Glutamatergic neuron (in vitro differentiated cells): ENCODE results near the gene DPH5. TPM values are rescaled to one million over a fixed set of nuclear protein-coding genes. Genes with fewer than 3 reads are reported as not detected.

Source experiments
- DNase-seq: peaks from one replicate; pipeline ENCODE4 v3.0.0; 2022
- H3K27ac Mint-ChIP-seq: one replicate; pipeline ENCODE4 v1.8.0; 2020; ENCODE audit warnings: mild to moderate bottlenecking, mixed read lengths, inconsistent platforms; ENCODE audit not compliant: unreplicated experiment
- H3K27me3 Mint-ChIP-seq: one replicate; pipeline ENCODE4 v1.8.0; 2020; ENCODE audit warnings: mild to moderate bottlenecking, moderate library complexity, mixed read lengths, inconsistent platforms; ENCODE audit not compliant: unreplicated experiment
- H3K36me3 Mint-ChIP-seq: one replicate; pipeline ENCODE4 v1.8.0; 2020; ENCODE audit warnings: mild to moderate bottlenecking, mixed read lengths, inconsistent platforms; ENCODE audit not compliant: unreplicated experiment
- H3K4me1 Mint-ChIP-seq: one replicate; pipeline ENCODE4 v1.8.0; 2020; ENCODE audit warnings: mild to moderate bottlenecking, low read depth, mixed read lengths, inconsistent platforms; ENCODE audit not compliant: unreplicated experiment
- H3K4me3 Mint-ChIP-seq: one replicate; pipeline ENCODE4 v1.8.0; 2020; ENCODE audit warnings: mild to moderate bottlenecking, mixed read lengths, inconsistent platforms; ENCODE audit not compliant: unreplicated experiment
- H3K9me3 Mint-ChIP-seq: one replicate; pipeline ENCODE4 v1.8.0; 2020; ENCODE audit warnings: mild to moderate bottlenecking, moderate library complexity, mixed read lengths, inconsistent platforms; ENCODE audit not compliant: unreplicated experiment
- total RNA-seq: library from RNA; stranded (reverse); fragmentation: NEBNext Ultra II Directional; extraction: Animal tissue kit (Norgen Biotek cat#: 25700); gene quantifications from one replicate; pipeline ENCODE4 v1.2.1, GENCODE V29; 2021; ENCODE audit not compliant: unreplicated experiment
- TF ChIP-seq, protein P1 (sequence below): fragments of 200-600 bp; sonication (generic); IDR thresholded peaks from one replicate; pipeline ENCODE4 v1.5.0; 2021; ENCODE audit not compliant: partially characterized antibody, unreplicated experiment

Gene DPH5
- total RNA-seq, 1 donor from 2014 or later = 40.5 TPM

- H3K4me3 Mint-ChIP-seq = no peak overlapping the region
- H3K36me3 Mint-ChIP-seq = peaks cover 15% of the 10 kb centered on the region
- H3K4me1 Mint-ChIP-seq = no peaks in the 10 kb centered on the region
- no peak overlapping the region for H3K27ac Mint-ChIP-seq
- H3K27me3 Mint-ChIP-seq = no peaks in the 10 kb centered on the region
- TF ChIP-seq, protein P1, sequence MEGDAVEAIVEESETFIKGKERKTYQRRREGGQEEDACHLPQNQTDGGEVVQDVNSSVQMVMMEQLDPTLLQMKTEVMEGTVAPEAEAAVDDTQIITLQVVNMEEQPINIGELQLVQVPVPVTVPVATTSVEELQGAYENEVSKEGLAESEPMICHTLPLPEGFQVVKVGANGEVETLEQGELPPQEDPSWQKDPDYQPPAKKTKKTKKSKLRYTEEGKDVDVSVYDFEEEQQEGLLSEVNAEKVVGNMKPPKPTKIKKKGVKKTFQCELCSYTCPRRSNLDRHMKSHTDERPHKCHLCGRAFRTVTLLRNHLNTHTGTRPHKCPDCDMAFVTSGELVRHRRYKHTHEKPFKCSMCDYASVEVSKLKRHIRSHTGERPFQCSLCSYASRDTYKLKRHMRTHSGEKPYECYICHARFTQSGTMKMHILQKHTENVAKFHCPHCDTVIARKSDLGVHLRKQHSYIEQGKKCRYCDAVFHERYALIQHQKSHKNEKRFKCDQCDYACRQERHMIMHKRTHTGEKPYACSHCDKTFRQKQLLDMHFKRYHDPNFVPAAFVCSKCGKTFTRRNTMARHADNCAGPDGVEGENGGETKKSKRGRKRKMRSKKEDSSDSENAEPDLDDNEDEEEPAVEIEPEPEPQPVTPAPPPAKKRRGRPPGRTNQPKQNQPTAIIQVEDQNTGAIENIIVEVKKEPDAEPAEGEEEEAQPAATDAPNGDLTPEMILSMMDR = no peak
- H3K9me3 Mint-ChIP-seq = peaks cover 9% of the 10 kb centered on the region
- no peak for DNase-seq
These were observed 18.2 kb upstream of the DPH5 start for GRCh38 chr1:101043776-101044175.

- peaks cover 15% of the 10 kb centered on the region for H3K36me3 Mint-ChIP-seq
- H3K4me3 Mint-ChIP-seq = no peak overlapping the region
- no peaks in the 10 kb centered on the region for H3K27me3 Mint-ChIP-seq
- peaks cover 9% of the 10 kb centered on the region for H3K9me3 Mint-ChIP-seq
- no peaks in the 10 kb centered on the region for H3K4me1 Mint-ChIP-seq
- H3K27ac Mint-ChIP-seq = no peak overlapping the region
- TF ChIP-seq, protein P1 = no peak
- DNase-seq = no peak
These were observed 15.7 kb upstream of the DPH5 start for GRCh38 chr1:101041300-101041699.

GRCh38 chr1:101040666-101041065 lies 15.1 kb upstream of the DPH5 start:
- H3K36me3 Mint-ChIP-seq = peaks cover 15% of the 10 kb centered on the region
- TF ChIP-seq, protein P1 = no peak
- H3K4me3 Mint-ChIP-seq = no peak overlapping the region
- H3K27me3 Mint-ChIP-seq = no peaks in the 10 kb centered on the region
- H3K9me3 Mint-ChIP-seq = peaks cover 9% of the 10 kb centered on the region
- no peak overlapping the region for H3K27ac Mint-ChIP-seq
- DNase-seq = no peak
- no peaks in the 10 kb centered on the region for H3K4me1 Mint-ChIP-seq

DNA sequence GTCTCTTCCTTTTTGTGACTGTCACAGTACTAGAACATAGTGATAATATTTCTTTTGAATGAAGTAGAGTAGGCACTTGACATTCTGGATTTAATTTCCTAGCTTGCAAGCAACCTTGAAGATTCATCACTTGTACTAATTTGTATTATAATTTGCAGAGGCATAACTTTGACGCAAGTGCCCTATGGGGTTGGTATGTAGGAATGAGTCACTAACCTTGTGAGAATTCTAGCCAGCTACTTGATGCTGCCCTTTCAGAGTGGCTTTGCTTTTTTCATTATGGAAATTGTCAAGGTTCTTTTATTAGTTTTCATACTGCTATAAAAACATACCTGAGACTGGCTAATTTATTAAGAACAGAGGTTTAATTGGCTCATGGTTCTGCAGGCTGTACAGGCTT lies 13.7 kb upstream of the DPH5 start:
- TF ChIP-seq, protein P1 = no peak
- no peak for DNase-seq
- Mint-ChIP-seq H3K4me1 (no peaks in the 10 kb centered on the region), H3K27ac (no peak overlapping the region), H3K27me3 (no peaks in the 10 kb centered on the region), H3K9me3 (peaks cover 9% of the 10 kb centered on the region), H3K36me3 (peaks cover 15% of the 10 kb centered on the region), H3K4me3 (no peak overlapping the region)

DNA sequence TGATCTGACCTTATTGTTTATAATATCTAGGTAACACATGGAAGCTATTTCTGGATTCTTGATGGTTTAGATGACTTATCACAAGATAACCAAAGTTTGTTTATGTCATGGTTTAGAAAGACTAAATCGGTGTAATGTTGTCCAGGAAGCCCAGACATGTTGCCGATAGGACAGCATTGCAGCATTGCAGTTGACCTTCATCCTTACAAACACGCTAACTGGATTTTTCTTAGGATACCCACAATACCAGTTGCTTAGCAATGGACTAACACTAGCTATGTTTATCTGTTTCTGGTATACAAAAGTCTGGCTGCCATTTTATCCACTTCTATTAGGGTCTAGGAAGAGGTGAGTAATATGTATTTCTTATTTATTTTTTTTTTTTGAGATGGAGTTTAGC lies 11.7 kb upstream of the DPH5 start:
- Mint-ChIP-seq H3K27ac (no peak overlapping the region), H3K27me3 (no peaks in the 10 kb centered on the region)

More for the DNA sequence above, 11.7 kb upstream of the DPH5 start:
- no peak overlapping the region for H3K4me3 Mint-ChIP-seq
- H3K9me3 Mint-ChIP-seq = peaks cover 9% of the 10 kb centered on the region
- no peaks in the 10 kb centered on the region for H3K4me1 Mint-ChIP-seq
- TF ChIP-seq, protein P1 = no peak
- DNase-seq = no peak
- peaks cover 15% of the 10 kb centered on the region for H3K36me3 Mint-ChIP-seq
